Testis (tissue), 3 donors: ENCODE results near the gene ARRDC4. TPM values are rescaled to one million over a fixed set of nuclear protein-coding genes. Genes with fewer than 3 reads are reported as not detected.

Experiments
- DNase-seq: peaks from one replicate; pipeline ENCODE4 v3.0.0-alpha.2; 2019
- H3K27ac ChIP-seq, 2 donors: fragments of 200-600 bp; sonication (generic); one replicate each; pipeline ENCODE4 v1.5.1; 2019
- H3K27me3 ChIP-seq: fragments of 200-600 bp; sonication (generic); one replicate; pipeline ENCODE4 v1.5.1; 2019
- H3K36me3 ChIP-seq: fragments of 200-600 bp; sonication (generic); one replicate; pipeline ENCODE4 v1.5.1; 2017; ENCODE audit warnings: low read depth; ENCODE audit errors: missing control alignments
- H3K4me1 ChIP-seq: fragments of 200-600 bp; sonication (generic); one replicate; pipeline ENCODE4 v1.5.1; 2019
- H3K4me3 ChIP-seq, 2 donors: fragments of 200-600 bp; sonication (generic); one replicate each; pipeline ENCODE4 v1.5.1; 2017 to 2019
- H3K9me3 ChIP-seq: fragments of 200-600 bp; sonication (generic); one replicate; pipeline ENCODE4 v1.5.1; 2017
- POLR2A ChIP-seq: fragments of 450-650 bp; IDR thresholded peaks from one replicate; pipeline ENCODE4 v1.6.1; 2017; ENCODE audit warnings: antibody characterized with exemption, mild to moderate bottlenecking, moderate library complexity
- WGBS, 2 donors: methylation state at CpG; one replicate each; pipeline ENCODE4 v1.1.5; 2018; 5-methylcytosine and 5-hydroxymethylcytosine counted together
- intact Hi-C: fragments of 100-400 bp; cut with DNase I; formaldehyde crosslinking; loops from one replicate; pipeline ENCODE4 v1.15.1; 2023; ENCODE audit warnings: low total_unique reads
- polyA plus RNA-seq: library from polyadenylated mRNA; stranded (reverse); fragments of 350-450 nt; fragmentation: Illumina TruSeq; extraction: RNeasy Lipid Tissue Mini Kit (QIAGEN cat#74804); gene quantifications from one replicate; pipeline ENCODE4 v1.2.3, GENCODE V29; 2014; ENCODE audit warnings: low read depth, low replicate concordance; ENCODE audit not compliant: insufficient read depth
- total RNA-seq, 2 donors: library from RNA; depleted of rRNA; stranded (reverse); fragments of >200 nt; gene quantifications; one replicate each; pipeline ENCODE4 v1.2.3, GENCODE V29; 2016
- TF ChIP-seq, protein P1 (sequence below), 3 experiments: fragments of 450-650 bp in 2 of 3; fragments of 200-600 bp in 1 of 3; sonication (generic) in 1 of 3; IDR thresholded peaks; one replicate each; pipeline ENCODE4 v1.5.1; 2016 to 2019; ENCODE audit warnings: antibody characterized with exemption in 3 of 3, mild to moderate bottlenecking in 2 of 3, moderate library complexity in 1 of 3

ARRDC4 gene
- total and polyA plus RNA-seq, 3 donors from 2014 or later: 28.3 to 54.2 (median 37.0) TPM

DNA sequence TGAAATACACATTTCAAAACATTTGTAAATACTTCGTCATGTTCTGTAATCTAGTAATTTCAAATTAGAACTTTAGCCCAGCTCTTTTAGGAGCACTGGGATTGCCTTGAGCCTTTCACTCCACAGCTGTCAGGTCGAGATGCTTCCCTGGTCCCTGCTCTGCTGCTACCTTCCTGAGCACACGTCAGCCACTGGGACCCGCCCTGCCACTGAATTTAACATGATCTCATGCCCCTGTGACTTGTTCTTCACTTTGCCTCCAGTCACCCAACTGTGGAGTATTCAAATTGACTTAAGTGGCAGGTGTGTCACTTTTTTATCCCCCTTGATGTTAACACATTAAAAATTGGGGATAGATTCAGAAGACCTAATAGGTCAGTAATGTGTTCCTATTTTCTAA is 3.3 kb downstream of the ARRDC4 start:
- H3K4me3 ChIP-seq: no peak overlapping the region
- intact Hi-C loops: no loop called here
- no peak overlapping the region for H3K27ac ChIP-seq
- peaks cover 4% of the 10 kb centered on the region for H3K4me1 ChIP-seq
- WGBS, 2 donors: 53 to 78% methylated on average over 4 of the region's 4 CpGs
- no peaks in the 10 kb centered on the region for H3K27me3 ChIP-seq
- TF ChIP-seq, protein P1, sequence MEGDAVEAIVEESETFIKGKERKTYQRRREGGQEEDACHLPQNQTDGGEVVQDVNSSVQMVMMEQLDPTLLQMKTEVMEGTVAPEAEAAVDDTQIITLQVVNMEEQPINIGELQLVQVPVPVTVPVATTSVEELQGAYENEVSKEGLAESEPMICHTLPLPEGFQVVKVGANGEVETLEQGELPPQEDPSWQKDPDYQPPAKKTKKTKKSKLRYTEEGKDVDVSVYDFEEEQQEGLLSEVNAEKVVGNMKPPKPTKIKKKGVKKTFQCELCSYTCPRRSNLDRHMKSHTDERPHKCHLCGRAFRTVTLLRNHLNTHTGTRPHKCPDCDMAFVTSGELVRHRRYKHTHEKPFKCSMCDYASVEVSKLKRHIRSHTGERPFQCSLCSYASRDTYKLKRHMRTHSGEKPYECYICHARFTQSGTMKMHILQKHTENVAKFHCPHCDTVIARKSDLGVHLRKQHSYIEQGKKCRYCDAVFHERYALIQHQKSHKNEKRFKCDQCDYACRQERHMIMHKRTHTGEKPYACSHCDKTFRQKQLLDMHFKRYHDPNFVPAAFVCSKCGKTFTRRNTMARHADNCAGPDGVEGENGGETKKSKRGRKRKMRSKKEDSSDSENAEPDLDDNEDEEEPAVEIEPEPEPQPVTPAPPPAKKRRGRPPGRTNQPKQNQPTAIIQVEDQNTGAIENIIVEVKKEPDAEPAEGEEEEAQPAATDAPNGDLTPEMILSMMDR (IDR thresholded peaks at IDR 0.05): no peak
- no peak for TF ChIP-seq POLR2A
- no peaks in the 10 kb centered on the region for H3K36me3 ChIP-seq
- no peaks in the 10 kb centered on the region for H3K9me3 ChIP-seq
- DNase-seq: no peak

- Histone ChIP-seq H3K27me3 (no peaks in the 10 kb centered on the region), H3K9me3 (no peaks in the 10 kb centered on the region), H3K27ac (no peak overlapping the region), H3K36me3 (no peaks in the 10 kb centered on the region), H3K4me3 (no peak overlapping the region), H3K4me1 (no peaks in the 10 kb centered on the region)
- TF ChIP-seq, protein P1 (IDR thresholded peaks at IDR 0.05): no peak
- TF ChIP-seq POLR2A: no peak
- 72 to 73% methylated on average over 2 of the region's 2 CpGs for WGBS, 2 donors
- intact Hi-C loops: no loop called here
- DNase-seq: no peak
Observed at GRCh38 chr15:97966246-97966645, 5.7 kb downstream of the ARRDC4 start.

GRCh38 chr15:97966924-97967620 is 6.6 kb downstream of the ARRDC4 start:
- 66 to 70% methylated on average over 6 of the region's 6 CpGs for WGBS, 2 donors
- no peak overlapping the region for H3K4me3 ChIP-seq
- TF ChIP-seq, protein P1 (IDR thresholded peaks at IDR 0.05): no peak
- TF ChIP-seq POLR2A: no peak
- no peaks in the 10 kb centered on the region for H3K9me3 ChIP-seq
- H3K27ac ChIP-seq: no peak overlapping the region
- H3K36me3 ChIP-seq: no peaks in the 10 kb centered on the region
- H3K4me1 ChIP-seq: no peaks in the 10 kb centered on the region
- intact Hi-C loops: no loop called here
- no peak for DNase-seq
- no peaks in the 10 kb centered on the region for H3K27me3 ChIP-seq

GRCh38 chr15:97967881-97968280 is 7.4 kb downstream of the ARRDC4 start:
- intact Hi-C loops: no loop called here
- no peak for DNase-seq
- Histone ChIP-seq H3K4me1 (no peaks in the 10 kb centered on the region), H3K27me3 (no peaks in the 10 kb centered on the region), H3K27ac (no peak overlapping the region), H3K9me3 (no peaks in the 10 kb centered on the region), H3K36me3 (no peaks in the 10 kb centered on the region), H3K4me3 (no peak overlapping the region)
- 72 to 77% methylated on average over 2 of the region's 2 CpGs for WGBS, 2 donors
- TF ChIP-seq, protein P1 (IDR thresholded peaks at IDR 0.05): no peak

DNA sequence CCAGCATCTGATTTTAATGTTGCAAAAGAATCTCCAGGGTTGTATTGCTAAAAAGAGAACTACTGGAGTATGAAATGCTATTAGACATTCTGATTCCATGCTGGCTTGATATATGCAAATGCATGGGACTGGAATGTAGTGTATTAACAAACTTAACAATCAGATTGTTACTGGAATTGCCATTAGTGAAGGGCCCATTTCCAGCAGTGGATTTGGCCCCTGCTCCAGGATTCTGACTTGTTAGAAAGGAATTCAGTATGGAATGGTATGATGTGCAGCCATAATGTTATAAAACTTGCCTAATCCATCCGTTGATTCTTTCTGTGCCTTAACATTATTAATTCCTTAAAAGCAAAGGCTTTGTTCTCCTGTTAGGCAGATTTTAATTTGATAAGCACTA is 7.9 kb downstream of the ARRDC4 start:
- 68 to 90% methylated on average over 1 of the region's 1 CpG for WGBS, 2 donors
- Histone ChIP-seq H3K4me1 (no peaks in the 10 kb centered on the region), H3K36me3 (no peaks in the 10 kb centered on the region)

More for the DNA sequence above, 7.9 kb downstream of the ARRDC4 start:
- Histone ChIP-seq H3K9me3 (no peaks in the 10 kb centered on the region), H3K4me3 (no peak overlapping the region), H3K27ac (no peak overlapping the region), H3K27me3 (no peaks in the 10 kb centered on the region)
- no peak for DNase-seq
- intact Hi-C loops: no loop called here
- TF ChIP-seq POLR2A: no peak
- TF ChIP-seq, protein P1 (IDR thresholded peaks at IDR 0.05): no peak
